OCI-LY7 (cell line): ENCODE data around the gene MAU2.

Experiments used
- EZH2phosphoT487 ChIP-seq: fragments of 200-600 bp; sonication (generic); IDR thresholded peaks from 2 replicates; pipeline ENCODE4 v1.6.1; 2018; ENCODE audit warnings: low read depth, borderline replicate concordance, mild to moderate bottlenecking, mixed run types, antibody characterized with exemption, low read length, moderate library complexity, mixed read lengths
- TF ChIP-seq, protein P1 (sequence below): fragments of 200-600 bp; sonication (generic); conservative IDR thresholded peaks from 2 replicates; pipeline ENCODE4 v1.5.1; 2014; ENCODE audit warnings: mild to moderate bottlenecking, antibody characterized with exemption, low read length, moderate library complexity, mixed read lengths

DNA sequence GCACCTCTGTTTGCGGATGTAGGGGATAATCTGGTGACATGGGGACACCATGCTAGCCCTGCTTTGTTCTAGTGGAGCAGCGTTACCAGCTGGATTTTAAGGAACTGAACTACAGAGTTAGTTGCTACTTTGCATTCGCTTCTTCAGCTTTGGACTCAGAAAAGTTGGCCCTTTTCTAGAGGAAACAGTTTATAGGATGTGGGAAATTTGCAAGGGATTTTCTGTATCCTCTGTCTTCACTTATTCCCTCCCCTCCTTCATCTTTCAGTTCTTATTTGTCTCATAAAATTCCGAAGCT lies 87.0 kb downstream of the MAU2 start:
- TF ChIP-seq, protein P1, sequence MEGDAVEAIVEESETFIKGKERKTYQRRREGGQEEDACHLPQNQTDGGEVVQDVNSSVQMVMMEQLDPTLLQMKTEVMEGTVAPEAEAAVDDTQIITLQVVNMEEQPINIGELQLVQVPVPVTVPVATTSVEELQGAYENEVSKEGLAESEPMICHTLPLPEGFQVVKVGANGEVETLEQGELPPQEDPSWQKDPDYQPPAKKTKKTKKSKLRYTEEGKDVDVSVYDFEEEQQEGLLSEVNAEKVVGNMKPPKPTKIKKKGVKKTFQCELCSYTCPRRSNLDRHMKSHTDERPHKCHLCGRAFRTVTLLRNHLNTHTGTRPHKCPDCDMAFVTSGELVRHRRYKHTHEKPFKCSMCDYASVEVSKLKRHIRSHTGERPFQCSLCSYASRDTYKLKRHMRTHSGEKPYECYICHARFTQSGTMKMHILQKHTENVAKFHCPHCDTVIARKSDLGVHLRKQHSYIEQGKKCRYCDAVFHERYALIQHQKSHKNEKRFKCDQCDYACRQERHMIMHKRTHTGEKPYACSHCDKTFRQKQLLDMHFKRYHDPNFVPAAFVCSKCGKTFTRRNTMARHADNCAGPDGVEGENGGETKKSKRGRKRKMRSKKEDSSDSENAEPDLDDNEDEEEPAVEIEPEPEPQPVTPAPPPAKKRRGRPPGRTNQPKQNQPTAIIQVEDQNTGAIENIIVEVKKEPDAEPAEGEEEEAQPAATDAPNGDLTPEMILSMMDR: no peak
- no peak for TF ChIP-seq EZH2phosphoT487
